ENCODE data around the gene NEURL1B.

- TF ChIP-seq, protein P1, sequence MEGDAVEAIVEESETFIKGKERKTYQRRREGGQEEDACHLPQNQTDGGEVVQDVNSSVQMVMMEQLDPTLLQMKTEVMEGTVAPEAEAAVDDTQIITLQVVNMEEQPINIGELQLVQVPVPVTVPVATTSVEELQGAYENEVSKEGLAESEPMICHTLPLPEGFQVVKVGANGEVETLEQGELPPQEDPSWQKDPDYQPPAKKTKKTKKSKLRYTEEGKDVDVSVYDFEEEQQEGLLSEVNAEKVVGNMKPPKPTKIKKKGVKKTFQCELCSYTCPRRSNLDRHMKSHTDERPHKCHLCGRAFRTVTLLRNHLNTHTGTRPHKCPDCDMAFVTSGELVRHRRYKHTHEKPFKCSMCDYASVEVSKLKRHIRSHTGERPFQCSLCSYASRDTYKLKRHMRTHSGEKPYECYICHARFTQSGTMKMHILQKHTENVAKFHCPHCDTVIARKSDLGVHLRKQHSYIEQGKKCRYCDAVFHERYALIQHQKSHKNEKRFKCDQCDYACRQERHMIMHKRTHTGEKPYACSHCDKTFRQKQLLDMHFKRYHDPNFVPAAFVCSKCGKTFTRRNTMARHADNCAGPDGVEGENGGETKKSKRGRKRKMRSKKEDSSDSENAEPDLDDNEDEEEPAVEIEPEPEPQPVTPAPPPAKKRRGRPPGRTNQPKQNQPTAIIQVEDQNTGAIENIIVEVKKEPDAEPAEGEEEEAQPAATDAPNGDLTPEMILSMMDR (IDR thresholded peaks at IDR 0.05; ENCODE audit: low read depth, low read length) = no peak
- TF ChIP-seq POLR2A (IDR thresholded peaks at IDR 0.05; ENCODE audit: extremely low read depth, insufficient read length) = no peak
Measured at GRCh38 chr5:172727551-172727950, 86.5 kb downstream of the NEURL1B start.
